Hematopoietic multipotent progenitor cell (in vitro differentiated cells): Measurements from ENCODE around the gene KCNJ10. TPM values are rescaled to one million over a fixed set of nuclear protein-coding genes. Genes with fewer than 3 reads are reported as not detected.

Experiments
- DNase-seq, 3 donors: peaks; one replicate each; pipeline ENCODE4 v3.0.0-alpha.2; 2011 to 2015; ENCODE audit warnings: low read depth in 2 of 3, low spot score in 2 of 3
- total RNA-seq: library from RNA; depleted of rRNA; stranded (reverse); fragments of >200 nt; gene quantifications from one replicate; pipeline ENCODE4 v1.2.3, GENCODE V29; 2012

The KCNJ10 gene
- total RNA-seq, 1 donor, result under 0.01 TPM

- DNase-seq, result no peak
These were observed 96.5 kb downstream of the KCNJ10 start for GRCh38 chr1:159973350-159973940.

GRCh38 chr1:159972443-159973205 lies 97.3 kb downstream of the KCNJ10 start:
- DNase-seq, result no peak

GRCh38 chr1:159970932-159971342 lies 99.0 kb downstream of the KCNJ10 start:
- no peak for DNase-seq

- no peak for DNase-seq
These were observed 101.1 kb downstream of the KCNJ10 start for GRCh38 chr1:159968901-159969300.

GRCh38 chr1:159965263-159965662 lies 104.7 kb downstream of the KCNJ10 start:
- no peak for DNase-seq

- no peak for DNase-seq
These were observed 105.8 kb downstream of the KCNJ10 start for GRCh38 chr1:159964144-159964543.

GRCh38 chr1:159962176-159962575 lies 107.8 kb downstream of the KCNJ10 start:
- no peak for DNase-seq

- DNase-seq, result no peak
These were observed 108.3 kb downstream of the KCNJ10 start for GRCh38 chr1:159961636-159962035.

- DNase-seq, result no peak
These were observed 109.1 kb downstream of the KCNJ10 start for GRCh38 chr1:159960721-159961381.

GRCh38 chr1:159959451-159959850 lies 110.5 kb downstream of the KCNJ10 start:
- DNase-seq, result no peak

GRCh38 chr1:159958719-159959380 lies 111.1 kb downstream of the KCNJ10 start:
- DNase-seq, result no peak

GRCh38 chr1:159957824-159958268 lies 112.1 kb downstream of the KCNJ10 start:
- no peak for DNase-seq

GRCh38 chr1:159955456-159955855 lies 114.5 kb downstream of the KCNJ10 start:
- DNase-seq, result no peak

- DNase-seq, result no peak
These were observed 116.1 kb downstream of the KCNJ10 start, which contains the start of gene SLAMF9 for GRCh38 chr1:159953536-159954515. Gene SLAMF9, minus strand, starts transcription at chr1:159954237. Its CDS starts 100 bp downstream, at chr1:159954137.

- DNase-seq, result no peak
These were observed 117.0 kb downstream of the KCNJ10 start for GRCh38 chr1:159952932-159953331.

- DNase-seq, result no peak
These were observed 118.4 kb downstream of the KCNJ10 start for GRCh38 chr1:159951551-159951950.

GRCh38 chr1:159951016-159951415 lies 118.9 kb downstream of the KCNJ10 start:
- no peak for DNase-seq

- no peak for DNase-seq
These were observed 120.0 kb downstream of the KCNJ10 start for GRCh38 chr1:159949981-159950381.

- no peak for DNase-seq
These were observed 120.8 kb downstream of the KCNJ10 start for GRCh38 chr1:159949123-159949522.
